HepG2 (cell line): Measurements from ENCODE around the gene SLC28A1. TPM values are rescaled to one million over a fixed set of nuclear protein-coding genes. Genes with fewer than 3 reads are reported as not detected.

Experiments used
- ETV6 ChIP-seq: sonication (generic); formaldehyde crosslinking; conservative IDR thresholded peaks from 2 replicates; pipeline ENCODE4 v1.4.0; 2020; ENCODE audit warnings: missing genetic modification reagents
- FOXA3 ChIP-seq: IDR thresholded peaks from 2 replicates; pipeline ENCODE4 v1.6.1; 2016; ENCODE audit warnings: missing genetic modification reagents, missing compliant biosample characterization
- GFI1 ChIP-seq: sonication (generic); formaldehyde crosslinking; IDR thresholded peaks from 2 replicates; pipeline ENCODE4 v1.5.0; 2020; ENCODE audit warnings: missing genetic modification reagents, mild to moderate bottlenecking, borderline replicate concordance
- KDM5A ChIP-seq: fragments of 200-600 bp; sonication (generic); IDR thresholded peaks from 2 replicates; pipeline ENCODE4 v1.7.0; 2018; ENCODE audit warnings: antibody characterized with exemption, mild to moderate bottlenecking, low read length, borderline replicate concordance
- KLF6 ChIP-seq: IDR thresholded peaks from 2 replicates; pipeline ENCODE4 v1.8.0; 2016; ENCODE audit warnings: missing biosample characterization, missing genetic modification reagents
- KMT2B ChIP-seq: IDR thresholded peaks from 2 replicates; pipeline ENCODE4 v1.6.1; 2016; ENCODE audit warnings: missing genetic modification reagents, missing compliant biosample characterization
- MAFG ChIP-seq: sonication (generic); formaldehyde crosslinking; IDR thresholded peaks from 2 replicates; pipeline ENCODE4 v1.5.1; 2020; ENCODE audit warnings: mild to moderate bottlenecking, missing genetic modification reagents
- NR3C1 ChIP-seq: sonication (generic); formaldehyde crosslinking; IDR thresholded peaks from 2 replicates; pipeline ENCODE4 v1.4.0; 2020; ENCODE audit warnings: missing genetic modification reagents
- ONECUT2 ChIP-seq: sonication (generic); formaldehyde crosslinking; IDR thresholded peaks from 2 replicates; pipeline ENCODE4 v1.4.0; 2020; ENCODE audit warnings: missing genetic modification reagents
- TGIF2 ChIP-seq: IDR thresholded peaks from 2 replicates; pipeline ENCODE4 v1.6.1; 2016; ENCODE audit warnings: control low read depth, missing compliant biosample characterization
- ZNF335 ChIP-seq: sonication (generic); formaldehyde crosslinking; IDR thresholded peaks from 2 replicates; pipeline ENCODE4 v1.4.0; 2020; ENCODE audit warnings: missing genetic modification reagents
- ZNF382 ChIP-seq: sonication (generic); formaldehyde crosslinking; IDR thresholded peaks from 2 replicates; pipeline ENCODE4 v1.5.0; 2020; ENCODE audit warnings: missing genetic modification reagents, mild to moderate bottlenecking, borderline replicate concordance
- ZNF460 ChIP-seq: sonication (generic); formaldehyde crosslinking; IDR thresholded peaks from 2 replicates; pipeline ENCODE4 v1.5.1; 2020; ENCODE audit warnings: missing genetic modification reagents, mild to moderate bottlenecking, borderline replicate concordance
- ZNF547 ChIP-seq: sonication (generic); formaldehyde crosslinking; IDR thresholded peaks from 2 replicates; pipeline ENCODE4 v1.5.1; 2020; ENCODE audit warnings: mild to moderate bottlenecking, missing genetic modification reagents
- ZNF549 ChIP-seq: sonication (generic); formaldehyde crosslinking; IDR thresholded peaks from 2 replicates; pipeline ENCODE4 v1.5.0; 2020; ENCODE audit warnings: missing genetic modification reagents
- ZNF674 ChIP-seq: sonication (generic); formaldehyde crosslinking; IDR thresholded peaks from 2 replicates; pipeline ENCODE4 v1.5.0; 2020; ENCODE audit warnings: low read depth, mild to moderate bottlenecking, missing genetic modification reagents
- ZNF776 ChIP-seq: sonication (generic); formaldehyde crosslinking; IDR thresholded peaks from 2 replicates; pipeline ENCODE4 v1.4.0; 2020; ENCODE audit warnings: mild to moderate bottlenecking, missing genetic modification reagents
- ZNF777 ChIP-seq: sonication (generic); formaldehyde crosslinking; IDR thresholded peaks from 2 replicates; pipeline ENCODE4 v1.4.0; 2020; ENCODE audit warnings: missing genetic modification reagents
- ZNF839 ChIP-seq: sonication (generic); formaldehyde crosslinking; IDR thresholded peaks from 2 replicates; pipeline ENCODE4 v1.4.0; 2020; ENCODE audit warnings: missing genetic modification reagents, mild to moderate bottlenecking, borderline replicate concordance
- polyA plus RNA-seq, 8 experiments: library from polyadenylated mRNA; depleted of rRNA in 3 of 8; stranded (reverse) in 7 of 8; unstranded in 1 of 8; fragments of >200 nt; fragmentation: Illumina TruSeq in 4 of 8; extraction: Trizol in 4 of 8; gene quantifications; 2 replicates each; pipeline versions ENCODE4 v1.2.1 to v1.2.3, GENCODE V29; 2011 to 2016; ENCODE audit warnings: low read depth in 4 of 8, missing spikeins in 1 of 8, mixed read lengths in 1 of 8; ENCODE audit not compliant: insufficient read depth in 1 of 8
- total RNA-seq, 5 experiments: library from RNA; depleted of rRNA; stranded (reverse); fragments of >200 nt; fragmentation: Illumina TruSeq; extraction: Trizol; gene quantifications; 2 replicates each; pipeline ENCODE4 v1.2.3, GENCODE V29; 2016; ENCODE audit warnings: low read depth in 1 of 5
- TF ChIP-seq, protein P1 (sequence below): IDR thresholded peaks from 2 replicates; pipeline ENCODE4 v1.6.1; 2016; ENCODE audit warnings: low read depth
- TF ChIP-seq, protein P2 (sequence below): sonication (generic); formaldehyde crosslinking; IDR thresholded peaks from 2 replicates; pipeline ENCODE4 v1.5.0; 2020; ENCODE audit warnings: missing genetic modification reagents
- TF ChIP-seq, protein P3 (sequence below): sonication (generic); formaldehyde crosslinking; IDR thresholded peaks from 2 replicates; pipeline ENCODE4 v1.4.0; 2020; ENCODE audit warnings: missing genetic modification reagents
- TF ChIP-seq, protein P4 (sequence below): sonication (generic); formaldehyde crosslinking; conservative IDR thresholded peaks from 2 replicates; pipeline ENCODE4 v1.4.0; 2020; ENCODE audit warnings: mild to moderate bottlenecking, missing genetic modification reagents, moderate library complexity

The SLC28A1 gene
- total and polyA plus RNA-seq, 2 of the 13 experiments (the other 11 are each of a cell fraction or from before 2014, with no cell fraction given) = 0.31 to 5.8 TPM

DNA sequence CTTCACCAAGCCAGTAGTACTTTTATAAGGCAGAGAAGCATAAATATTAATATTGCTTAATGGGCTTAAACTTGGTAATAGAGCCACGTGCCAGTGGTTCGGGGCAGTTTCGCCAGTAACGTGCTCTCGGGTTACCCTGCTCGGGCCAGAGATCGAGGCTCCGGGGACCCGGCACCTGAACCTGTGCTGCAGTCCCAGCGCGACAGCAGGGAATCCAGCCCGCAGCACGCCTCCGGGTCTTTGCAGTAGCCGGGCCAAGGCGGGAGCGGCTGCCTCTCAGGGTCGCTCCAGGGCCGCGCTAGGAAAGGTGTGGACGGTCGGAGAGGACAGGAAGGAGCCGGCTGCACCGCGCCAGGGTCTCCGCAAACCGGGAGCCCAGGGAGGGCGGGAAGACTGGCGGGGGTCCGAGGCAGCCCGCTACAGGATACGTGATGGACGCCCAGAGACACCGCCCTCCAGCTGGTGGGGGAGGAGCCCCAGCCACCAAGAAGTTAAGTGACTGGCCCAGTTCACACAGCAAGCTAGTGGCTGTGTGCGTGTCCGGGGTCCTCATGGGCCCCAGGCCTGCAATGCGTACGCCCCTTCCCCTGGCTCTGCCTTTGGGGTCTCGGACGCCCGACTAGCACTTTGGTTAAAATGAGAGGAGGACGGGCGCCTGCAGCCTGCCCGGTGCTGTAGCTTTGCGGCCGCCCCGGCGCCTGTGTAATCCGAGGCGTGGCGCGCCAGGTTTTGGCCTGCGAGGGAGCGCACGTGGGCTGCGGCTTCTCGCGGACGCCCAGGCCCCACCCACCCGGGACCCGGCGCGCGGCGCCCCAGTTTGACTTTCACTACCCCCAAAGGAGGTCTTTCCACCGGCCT lies 96.0 kb downstream of the SLC28A1 start (continued):
- no peak for TF ChIP-seq ZNF547 (CRISPR knock-in tag)
- TF ChIP-seq KMT2B (CRISPR knock-in tag) = peak; percentile 83
- peak; percentile 73 for TF ChIP-seq TGIF2 (CRISPR knock-in tag)
- no peak for TF ChIP-seq ZNF839
- TF ChIP-seq ZNF335 (CRISPR knock-in tag) = 0 out of 2 replicates have a peak, but pooled peaks have one; percentile 71
- no peak for TF ChIP-seq NR3C1 (CRISPR knock-in tag)
- TF ChIP-seq, protein P1, sequence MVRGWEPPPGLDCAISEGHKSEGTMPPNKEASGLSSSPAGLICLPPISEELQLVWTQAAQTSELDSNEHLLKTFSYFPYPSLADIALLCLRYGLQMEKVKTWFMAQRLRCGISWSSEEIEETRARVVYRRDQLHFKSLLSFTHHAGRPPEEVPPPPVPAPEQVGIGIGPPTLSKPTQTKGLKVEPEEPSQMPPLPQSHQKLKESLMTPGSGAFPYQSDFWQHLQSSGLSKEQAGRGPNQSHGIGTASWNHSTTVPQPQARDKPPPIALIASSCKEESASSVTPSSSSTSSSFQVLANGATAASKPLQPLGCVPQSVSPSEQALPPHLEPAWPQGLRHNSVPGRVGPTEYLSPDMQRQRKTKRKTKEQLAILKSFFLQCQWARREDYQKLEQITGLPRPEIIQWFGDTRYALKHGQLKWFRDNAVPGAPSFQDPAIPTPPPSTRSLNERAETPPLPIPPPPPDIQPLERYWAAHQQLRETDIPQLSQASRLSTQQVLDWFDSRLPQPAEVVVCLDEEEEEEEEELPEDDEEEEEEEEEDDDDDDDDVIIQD (CRISPR knock-in tag) = no peak; the same call in 1 of the 2 replicates
- TF ChIP-seq ETV6 (CRISPR knock-in tag) = no peak
- TF ChIP-seq ZNF674 (CRISPR knock-in tag) = 0 out of 2 replicates have a peak, but pooled peaks have one; percentile 64
- TF ChIP-seq ZNF382 (CRISPR knock-in tag) = no peak
- TF ChIP-seq, protein P2, sequence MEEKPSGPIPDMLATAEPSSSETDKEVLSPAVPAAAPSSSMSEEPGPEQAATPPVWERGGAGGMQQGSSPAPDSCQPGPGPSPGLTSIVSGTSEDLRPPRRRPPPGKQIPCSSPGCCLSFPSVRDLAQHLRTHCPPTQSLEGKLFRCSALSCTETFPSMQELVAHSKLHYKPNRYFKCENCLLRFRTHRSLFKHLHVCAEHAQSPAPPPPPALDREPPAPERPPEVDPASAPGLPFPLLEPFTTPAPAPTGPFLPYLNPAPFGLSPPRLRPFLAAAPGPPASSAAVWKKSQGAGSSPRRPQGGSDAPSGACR = no peak
- TF ChIP-seq ZNF776 (CRISPR knock-in tag) = no peak; the same call in 1 of the 2 replicates
- no peak for TF ChIP-seq KDM5A
- peak; percentile 41; the same call in 1 of the 2 replicates for TF ChIP-seq FOXA3 (CRISPR knock-in tag)
- peak; percentile 98 for TF ChIP-seq ZNF777 (CRISPR knock-in tag)
- no peak for TF ChIP-seq ONECUT2 (CRISPR knock-in tag)
- no peak for TF ChIP-seq MAFG (CRISPR knock-in tag)
- no peak for TF ChIP-seq ZNF460 (CRISPR knock-in tag)
- TF ChIP-seq, protein P3, sequence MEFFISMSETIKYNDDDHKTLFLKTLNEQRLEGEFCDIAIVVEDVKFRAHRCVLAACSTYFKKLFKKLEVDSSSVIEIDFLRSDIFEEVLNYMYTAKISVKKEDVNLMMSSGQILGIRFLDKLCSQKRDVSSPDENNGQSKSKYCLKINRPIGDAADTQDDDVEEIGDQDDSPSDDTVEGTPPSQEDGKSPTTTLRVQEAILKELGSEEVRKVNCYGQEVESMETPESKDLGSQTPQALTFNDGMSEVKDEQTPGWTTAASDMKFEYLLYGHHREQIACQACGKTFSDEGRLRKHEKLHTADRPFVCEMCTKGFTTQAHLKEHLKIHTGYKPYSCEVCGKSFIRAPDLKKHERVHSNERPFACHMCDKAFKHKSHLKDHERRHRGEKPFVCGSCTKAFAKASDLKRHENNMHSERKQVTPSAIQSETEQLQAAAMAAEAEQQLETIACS (CRISPR knock-in tag) = peak; percentile 70
- TF ChIP-seq GFI1 (CRISPR knock-in tag) = peak; percentile 38
- 0 out of 2 replicates have a peak, but pooled peaks have one; percentile 38 for TF ChIP-seq ZNF549 (CRISPR knock-in tag)
- TF ChIP-seq, protein P4, sequence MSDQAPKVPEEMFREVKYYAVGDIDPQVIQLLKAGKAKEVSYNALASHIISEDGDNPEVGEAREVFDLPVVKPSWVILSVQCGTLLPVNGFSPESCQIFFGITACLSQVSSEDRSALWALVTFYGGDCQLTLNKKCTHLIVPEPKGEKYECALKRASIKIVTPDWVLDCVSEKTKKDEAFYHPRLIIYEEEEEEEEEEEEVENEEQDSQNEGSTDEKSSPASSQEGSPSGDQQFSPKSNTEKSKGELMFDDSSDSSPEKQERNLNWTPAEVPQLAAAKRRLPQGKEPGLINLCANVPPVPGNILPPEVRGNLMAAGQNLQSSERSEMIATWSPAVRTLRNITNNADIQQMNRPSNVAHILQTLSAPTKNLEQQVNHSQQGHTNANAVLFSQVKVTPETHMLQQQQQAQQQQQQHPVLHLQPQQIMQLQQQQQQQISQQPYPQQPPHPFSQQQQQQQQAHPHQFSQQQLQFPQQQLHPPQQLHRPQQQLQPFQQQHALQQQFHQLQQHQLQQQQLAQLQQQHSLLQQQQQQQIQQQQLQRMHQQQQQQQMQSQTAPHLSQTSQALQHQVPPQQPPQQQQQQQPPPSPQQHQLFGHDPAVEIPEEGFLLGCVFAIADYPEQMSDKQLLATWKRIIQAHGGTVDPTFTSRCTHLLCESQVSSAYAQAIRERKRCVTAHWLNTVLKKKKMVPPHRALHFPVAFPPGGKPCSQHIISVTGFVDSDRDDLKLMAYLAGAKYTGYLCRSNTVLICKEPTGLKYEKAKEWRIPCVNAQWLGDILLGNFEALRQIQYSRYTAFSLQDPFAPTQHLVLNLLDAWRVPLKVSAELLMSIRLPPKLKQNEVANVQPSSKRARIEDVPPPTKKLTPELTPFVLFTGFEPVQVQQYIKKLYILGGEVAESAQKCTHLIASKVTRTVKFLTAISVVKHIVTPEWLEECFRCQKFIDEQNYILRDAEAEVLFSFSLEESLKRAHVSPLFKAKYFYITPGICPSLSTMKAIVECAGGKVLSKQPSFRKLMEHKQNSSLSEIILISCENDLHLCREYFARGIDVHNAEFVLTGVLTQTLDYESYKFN = peak; percentile 26; the same call in 1 of the 2 replicates
- no peak for TF ChIP-seq KLF6 (CRISPR knock-in tag)
